Activated CD4-positive, alpha-beta T cell treated with anti-CD3 and anti-CD28 coated beads, Interleukin-2, amount 50 U/mL, for 48 hours (primary cell): ENCODE data around the gene RTP1.

Experiments
- DNase-seq, 2 experiments: peaks; one replicate each; pipeline ENCODE4 v3.0.0-alpha.2; 2020

The RTP1 gene

DNA sequence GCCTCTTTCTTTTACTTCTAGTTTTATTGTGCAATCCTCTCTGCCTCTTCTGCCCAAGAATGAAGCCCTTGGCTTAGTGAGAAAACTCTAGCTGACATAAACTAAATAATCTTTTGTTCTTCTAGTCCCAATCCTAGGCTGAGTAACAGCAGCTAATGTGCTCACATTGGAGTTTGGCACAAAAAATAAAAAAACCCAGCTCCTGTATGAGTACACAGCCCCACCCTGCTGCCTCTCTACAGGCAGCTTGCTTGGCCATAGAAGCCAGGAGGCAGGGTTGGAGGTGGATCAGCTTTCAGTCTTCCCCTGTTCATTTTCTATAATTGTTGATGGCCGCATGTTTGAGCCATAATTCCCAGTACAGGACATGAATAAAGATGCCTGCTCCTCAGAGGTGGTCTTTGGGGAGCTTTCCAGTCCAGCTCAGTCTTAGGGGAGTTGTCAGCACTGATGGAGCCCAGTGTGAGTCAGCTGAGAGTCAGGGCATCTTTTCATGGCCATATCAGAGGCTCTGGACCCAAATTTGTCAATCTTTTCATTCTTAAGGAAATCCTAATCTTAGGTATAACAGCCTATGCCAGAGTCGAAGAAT, 46.7 kb downstream of the RTP1 start:
- no peak for DNase-seq

DNA sequence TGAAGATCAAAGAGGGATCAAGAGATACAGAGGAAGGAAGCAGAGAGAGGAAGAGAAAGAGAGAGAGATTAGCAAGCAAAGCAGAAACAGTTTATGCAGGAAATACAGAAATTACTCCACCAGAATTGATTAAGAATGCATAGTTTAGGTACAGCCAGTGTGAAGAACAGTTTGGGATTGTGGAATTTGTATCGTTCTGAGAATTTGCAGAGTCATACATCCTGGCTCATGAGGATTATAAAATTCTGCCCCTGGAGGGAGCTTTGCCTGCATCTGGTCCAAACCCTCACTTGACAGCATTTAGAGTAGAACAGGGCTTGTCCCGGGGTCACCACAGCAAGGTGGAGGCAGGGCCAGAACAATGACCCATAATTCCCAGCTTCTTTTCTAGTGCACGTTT, 50.1 kb downstream of the RTP1 start:
- no peak for DNase-seq
